ENCODE data around the gene TCF19.

Gene TCF19

GRCh38 chr6:31158140-31158862 is at the start of gene TCF19:
Gene TCF19 (plus strand): TSS chr6:31158589. CDS start chr6:31159470, 881 bp downstream.
- peak; percentile 93 for DNase-seq (ENCODE audit: low read depth)

DNA sequence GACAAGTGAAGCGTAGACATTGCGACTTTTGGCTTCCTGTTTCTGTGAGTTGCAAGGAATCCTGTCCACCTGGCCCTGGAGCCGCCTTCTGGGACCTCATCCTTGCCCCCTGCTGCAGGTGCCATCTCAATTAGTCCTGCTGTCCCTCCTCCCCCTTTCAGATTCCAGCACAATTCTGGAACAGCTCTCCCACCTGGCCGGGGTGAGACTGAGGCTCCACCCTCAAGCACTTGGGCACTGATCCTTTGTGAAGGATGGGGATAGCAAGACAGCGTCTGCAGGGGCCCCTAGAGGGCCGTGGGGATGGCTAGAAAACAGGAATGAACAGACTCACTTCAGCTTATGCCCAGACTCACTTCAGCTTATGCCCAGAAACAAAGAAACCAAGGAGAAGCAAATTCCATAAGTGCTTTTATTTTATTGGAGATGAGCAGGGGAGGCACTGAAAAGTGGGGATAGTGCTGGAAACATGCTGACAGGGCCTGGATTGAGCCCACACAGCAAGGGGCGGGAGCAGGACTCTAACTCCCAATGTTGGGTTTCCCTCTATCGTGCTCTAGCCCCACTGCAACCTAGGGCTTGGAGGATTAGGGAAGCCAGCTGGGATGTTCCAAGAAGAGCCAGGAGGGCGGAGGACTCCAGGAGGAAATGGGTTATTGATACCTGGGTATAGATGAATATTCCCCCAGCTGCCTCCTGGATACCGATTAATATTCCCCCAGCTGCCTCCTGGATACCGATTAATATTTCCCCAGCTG is 47.4 kb upstream of the TCF19 start:
- DNase-seq (ENCODE audit: low read depth), result no peak

GRCh38 chr6:31111712-31112111 is 46.7 kb upstream of the TCF19 start:
- no peak for DNase-seq (ENCODE audit: low read depth)

DNA sequence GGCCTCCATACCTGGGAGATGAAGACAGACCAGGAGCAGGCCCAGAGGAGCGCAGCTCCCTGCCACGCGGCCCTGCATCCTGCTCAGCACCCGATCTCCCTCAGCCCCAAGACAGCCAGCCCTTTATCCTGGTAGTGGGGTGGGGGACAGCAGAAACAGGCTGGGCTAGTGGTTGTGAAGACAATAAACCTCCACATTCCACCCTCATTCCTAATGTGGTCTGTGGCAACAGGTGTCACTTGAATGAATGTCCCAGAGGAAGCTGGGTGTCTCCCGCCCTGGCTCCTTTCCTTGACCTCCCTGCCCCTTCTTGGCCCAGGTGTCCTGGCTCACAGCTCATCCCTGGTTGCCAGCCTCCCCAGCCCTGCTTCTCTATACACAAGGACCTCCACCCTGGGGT is 45.9 kb upstream of the TCF19 start, which contains the start of gene C6orf15:
Gene C6orf15 (minus strand): TSS at position 98 of the 400 bp plus-strand sequence. CDS start 20 bp downstream, at position 78.
- DNase-seq (ENCODE audit: low read depth), result no peak

DNA sequence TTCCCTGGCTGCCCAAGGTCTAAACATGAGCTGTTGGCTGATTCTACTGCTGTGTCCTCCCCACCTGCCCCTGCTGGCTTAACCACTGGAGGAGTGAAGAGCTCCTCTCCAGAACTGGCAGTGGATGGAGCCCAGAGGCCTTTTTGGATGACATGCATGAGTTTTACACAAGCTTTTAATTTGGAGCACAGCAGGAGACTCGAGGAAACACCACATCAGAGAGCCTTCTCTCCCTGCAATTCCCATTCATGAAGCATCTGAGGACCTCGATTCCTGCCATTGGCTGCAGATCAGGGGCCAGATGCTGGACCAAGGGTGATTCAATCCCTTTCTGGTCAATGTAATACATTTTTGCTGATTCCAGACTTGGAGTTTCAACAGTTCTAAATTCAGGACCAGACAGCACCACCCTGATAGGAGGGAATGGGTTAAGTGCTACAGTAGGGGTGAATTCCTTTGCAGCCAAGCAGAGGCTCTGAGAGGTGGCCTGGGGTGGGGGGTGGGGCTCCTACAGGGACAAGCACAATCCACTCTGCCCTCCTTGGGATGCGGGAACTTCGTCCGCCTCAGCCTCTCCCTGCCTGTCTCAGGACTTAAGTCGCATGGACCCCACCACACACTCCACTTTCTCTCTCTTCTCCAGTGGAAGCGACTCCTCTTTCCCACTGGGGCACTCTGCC is 44.4 kb upstream of the TCF19 start:
- DNase-seq (ENCODE audit: low read depth), result no peak

DNA sequence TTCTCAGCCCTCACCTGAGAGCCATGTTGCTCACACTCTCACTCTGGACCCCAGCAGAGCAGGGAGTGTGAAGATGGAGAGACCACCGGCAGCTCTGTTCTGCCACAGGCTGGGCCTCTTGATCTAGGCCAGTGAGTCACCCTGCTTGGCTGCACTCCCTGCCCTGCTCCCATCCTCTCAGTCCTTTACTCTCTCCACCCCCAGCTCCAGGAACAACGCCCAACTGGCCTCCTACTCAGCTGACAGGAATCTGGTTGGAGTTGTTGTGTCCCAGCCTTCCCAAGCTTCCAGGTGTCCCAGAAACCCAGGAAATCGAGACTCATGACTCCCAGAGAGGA is 43.9 kb upstream of the TCF19 start, which contains the start of gene PSORS1C1:
Gene PSORS1C1 (plus strand): TSS at position 260 of the 338 bp plus-strand sequence. CDS start 14,833 bp downstream, outside the sequence.
- peak; percentile 85 for DNase-seq (ENCODE audit: low read depth)

GRCh38 chr6:31114970-31115849 is 43.2 kb upstream of the TCF19 start:
- no peak for DNase-seq (ENCODE audit: low read depth)

DNA sequence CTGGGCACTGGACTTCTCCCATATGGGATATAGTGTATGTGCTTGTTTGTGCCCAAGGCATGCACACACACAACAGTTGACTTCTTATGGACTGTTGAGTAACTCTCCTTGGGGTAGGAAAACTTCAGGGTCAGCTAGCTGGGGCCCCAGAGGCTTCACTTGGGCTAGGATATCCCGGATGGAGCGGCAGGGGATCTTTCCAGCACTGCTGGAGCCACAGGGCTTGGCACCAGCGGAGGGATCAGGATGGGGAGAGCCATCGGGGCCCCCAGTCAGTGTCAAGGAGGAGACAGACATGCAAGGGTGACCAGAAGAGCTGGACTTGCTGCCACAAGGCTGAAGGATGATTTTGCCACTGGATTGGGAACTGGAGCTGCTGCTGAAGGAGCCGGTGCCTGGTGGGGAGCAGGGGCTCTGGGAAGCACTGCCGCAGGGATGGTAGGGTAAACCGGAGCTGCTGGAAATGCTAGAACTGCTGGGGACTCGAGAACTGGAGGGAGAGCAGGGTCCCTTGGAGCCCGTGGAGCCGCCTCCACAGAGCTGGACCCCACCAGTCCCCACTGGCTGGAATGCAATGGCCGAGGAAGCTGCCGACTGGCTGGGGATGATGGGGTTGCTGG is 42.3 kb upstream of the TCF19 start:
- DNase-seq (ENCODE audit: low read depth), result no peak

DNA sequence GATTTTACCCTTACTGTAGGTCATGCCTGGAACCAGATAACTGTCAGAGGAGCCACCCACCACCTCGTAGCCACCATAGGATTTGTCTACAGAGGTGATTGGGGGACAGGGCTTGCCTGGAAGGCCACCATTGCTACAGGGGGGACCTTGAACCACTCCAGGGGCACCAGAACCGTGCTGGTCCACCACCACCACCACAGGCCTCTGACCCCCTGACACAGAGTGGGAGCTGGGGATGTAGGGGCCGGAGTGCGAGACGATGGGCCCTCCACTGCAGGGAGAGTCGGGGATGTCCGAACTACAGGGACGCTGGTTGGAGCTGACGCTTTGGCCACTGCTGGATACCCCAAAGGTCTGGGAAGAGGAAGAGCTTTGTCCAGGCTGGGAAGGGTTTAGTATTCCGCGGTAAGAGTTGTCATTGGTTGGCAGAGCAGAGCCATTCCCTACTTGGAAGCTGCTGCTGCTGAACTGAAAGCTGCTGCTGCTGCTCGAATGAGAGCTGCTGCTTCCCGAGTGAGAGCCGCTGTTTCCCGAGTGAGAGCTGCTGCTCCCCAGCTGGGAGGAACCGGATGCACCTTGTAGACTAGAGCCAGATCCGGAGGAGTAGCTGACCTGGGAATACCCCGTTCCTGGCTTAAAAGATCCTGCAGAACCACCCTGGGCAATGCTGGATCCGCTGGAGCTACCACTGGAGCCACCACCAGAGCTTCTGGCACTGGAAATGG is 41.6 kb upstream of the TCF19 start:
- DNase-seq (ENCODE audit: low read depth), result no peak

DNA sequence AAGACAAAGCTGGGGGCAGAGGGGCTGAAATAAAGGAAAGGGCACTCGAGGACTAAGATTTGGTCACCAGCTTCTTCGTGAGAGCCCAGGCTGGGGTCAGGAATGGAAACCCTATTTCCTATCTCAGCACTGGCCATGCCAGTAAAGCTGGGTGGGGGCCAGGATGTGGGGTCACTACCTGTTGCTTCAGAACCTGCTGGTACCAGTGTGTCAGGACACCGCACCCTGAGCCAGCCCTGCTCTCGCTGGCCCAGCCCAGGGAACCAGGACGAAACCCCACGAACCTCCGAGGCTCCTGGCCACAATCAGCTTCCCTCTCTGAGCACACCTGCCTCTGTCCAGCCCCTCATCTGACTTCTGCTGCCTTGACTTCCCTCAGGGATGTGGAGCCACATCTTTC is 40.2 kb upstream of the TCF19 start:
- DNase-seq (ENCODE audit: low read depth), result no peak

- no peak for DNase-seq (ENCODE audit: low read depth)
Measured at GRCh38 chr6:31120151-31120915, 38.1 kb upstream of the TCF19 start, which contains the start of gene CDSN. Gene CDSN (minus strand): TSS chr6:31120446. CDS start chr6:31120419, 27 bp downstream.

- no peak for DNase-seq (ENCODE audit: low read depth)
Measured at GRCh38 chr6:31121131-31121790, 37.1 kb upstream of the TCF19 start.

GRCh38 chr6:31122791-31123706 is 35.3 kb upstream of the TCF19 start:
- peak; percentile 63 for DNase-seq (ENCODE audit: low read depth)

GRCh38 chr6:31125162-31125561 is 33.2 kb upstream of the TCF19 start:
- DNase-seq (ENCODE audit: low read depth), result no peak

DNA sequence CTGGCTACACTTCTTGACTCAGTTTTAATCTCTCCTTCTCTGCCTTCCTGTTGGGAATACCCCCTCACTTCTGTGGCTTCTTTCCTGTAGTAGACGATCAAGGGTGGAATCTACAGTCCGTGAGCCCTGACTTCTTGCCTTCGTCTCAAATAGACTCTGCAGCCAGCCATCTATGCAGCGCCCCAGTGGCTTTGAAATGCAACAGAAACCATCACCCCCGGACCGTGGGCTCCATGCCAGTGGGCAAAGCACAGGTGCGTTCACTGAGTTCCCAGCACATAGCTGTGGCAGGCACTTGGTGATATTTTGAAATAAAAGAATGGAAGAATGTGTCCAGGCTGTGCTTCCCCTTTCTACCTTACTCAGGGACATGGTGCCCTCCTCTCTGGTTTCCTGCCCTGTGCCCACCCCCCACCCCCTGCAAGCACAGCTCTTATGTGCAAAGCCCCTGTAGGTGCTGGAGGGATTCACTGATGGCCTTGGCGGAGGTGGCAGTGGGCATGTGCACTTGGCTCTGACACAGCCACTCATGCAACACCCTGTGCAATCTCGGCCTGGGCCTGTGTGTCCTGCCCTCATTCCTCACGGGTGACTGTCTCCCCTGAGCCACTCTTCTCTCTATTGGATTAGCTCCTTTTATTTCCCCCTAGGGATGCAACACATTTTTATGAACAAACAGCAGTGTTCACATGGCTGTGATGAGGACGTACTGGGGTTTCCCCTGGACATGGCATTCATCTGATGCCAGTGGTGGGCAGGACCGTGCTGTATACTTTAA is 32.6 kb upstream of the TCF19 start:
- no peak for DNase-seq (ENCODE audit: low read depth)

DNA sequence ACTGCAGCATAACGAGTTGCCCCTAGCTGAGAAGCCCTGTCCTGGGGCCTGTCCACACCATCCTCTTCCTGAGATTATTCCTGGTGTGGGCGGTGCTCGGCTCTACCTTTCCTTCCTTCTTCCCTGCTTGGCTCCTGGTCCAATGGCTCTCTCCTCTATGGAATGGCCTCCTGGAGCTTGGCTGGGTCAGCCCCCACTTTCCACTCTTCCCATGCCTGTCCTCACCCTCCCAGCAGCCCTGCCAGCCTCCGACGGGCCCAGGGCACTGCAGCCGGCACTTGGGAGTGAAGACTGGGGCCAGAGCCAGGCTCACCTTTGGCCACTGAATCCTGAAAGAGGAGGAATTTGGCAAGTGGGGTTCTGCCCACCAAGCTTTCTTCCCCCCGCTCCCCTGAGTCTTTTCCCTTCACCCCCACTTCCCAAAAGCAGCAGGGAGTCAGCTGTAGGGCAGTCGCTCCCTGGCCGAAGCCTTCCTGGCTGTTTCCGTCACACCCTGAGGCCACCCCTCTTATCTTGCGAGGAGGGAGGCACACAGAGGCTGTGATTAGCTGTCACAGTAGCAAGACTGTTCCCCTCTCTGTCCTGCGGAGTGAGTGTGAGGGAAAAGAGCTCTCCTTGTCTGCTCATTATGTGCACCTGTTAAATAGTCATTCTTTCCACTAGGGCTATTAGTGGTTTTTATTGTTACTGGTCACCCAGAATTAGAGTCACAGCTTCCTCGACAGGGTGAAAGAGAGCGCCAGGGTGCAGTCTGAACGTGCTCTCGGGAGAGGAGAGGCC is 31.8 kb upstream of the TCF19 start:
- DNase-seq (ENCODE audit: low read depth), result no peak
